ENCODE measurements around the gene CRIP2. TPM values are rescaled to one million over a fixed set of nuclear protein-coding genes. Genes with fewer than 3 reads are reported as not detected.

The CRIP2 gene
- total and polyA plus RNA-seq, 9 donors = 0.35 to 242 (median 47.8) TPM

GRCh38 chr14:105452963-105453362 is 21.7 kb upstream of the CRIP2 start:
- TF ChIP-seq EP300 (IDR thresholded peaks at IDR 0.05) = no peak
- no peaks in the 10 kb centered on the region for H3K9me3 ChIP-seq
- H3K4me1 ChIP-seq (ENCODE audit: insufficient read depth) = no peaks in the 10 kb centered on the region
- H3K36me3 ChIP-seq = no peaks in the 10 kb centered on the region
- intact Hi-C loops (cut with DNase I) = no loop called here
- H3K4me3 ChIP-seq = no peak overlapping the region
- no peaks in the 10 kb centered on the region for H3K27me3 ChIP-seq
- no peak for DNase-seq
- 85 to 89% (median 86%) methylated on average over 14 of the region's 14 CpGs for WGBS, 3 donors
- no peak overlapping the region for H3K27ac ChIP-seq

- Histone ChIP-seq H3K36me3 (no peaks in the 10 kb centered on the region), H3K4me1 (ENCODE audit: insufficient read depth) (no peaks in the 10 kb centered on the region), H3K27ac (no peak overlapping the region), H3K4me3 (no peak overlapping the region), H3K9me3 (no peaks in the 10 kb centered on the region), H3K27me3 (no peaks in the 10 kb centered on the region)
- intact Hi-C loops (cut with DNase I) = no loop called here
- no peak for DNase-seq
- no peak for TF ChIP-seq CTCF (IDR thresholded peaks at IDR 0.05)
- no peak for TF ChIP-seq POLR2A (IDR thresholded peaks at IDR 0.05)
- TF ChIP-seq EP300 (IDR thresholded peaks at IDR 0.05) = no peak
- WGBS, 3 donors = 80 to 89% (median 80%) methylated on average over 13 to 14 of the region's 14 CpGs
These were observed 20.8 kb upstream of the CRIP2 start for GRCh38 chr14:105453847-105454246.

- Histone ChIP-seq H3K36me3 (no peaks in the 10 kb centered on the region), H3K4me1 (ENCODE audit: insufficient read depth) (no peaks in the 10 kb centered on the region), H3K27ac (no peak overlapping the region), H3K27me3 (no peaks in the 10 kb centered on the region), H3K4me3 (no peak overlapping the region), H3K9me3 (no peaks in the 10 kb centered on the region)
- no peak for DNase-seq
- TF ChIP-seq EP300 (IDR thresholded peaks at IDR 0.05) = no peak
- 80 to 88% (median 84%) methylated on average over 22 of the region's 22 CpGs for WGBS, 3 donors
- intact Hi-C loops (cut with DNase I) = no loop called here
These were observed 19.5 kb upstream of the CRIP2 start for GRCh38 chr14:105455086-105455640.

- TF ChIP-seq EP300 (IDR thresholded peaks at IDR 0.05) = no peak
- TF ChIP-seq CTCF (IDR thresholded peaks at IDR 0.05) = no peak
- no peak for TF ChIP-seq POLR2A (IDR thresholded peaks at IDR 0.05)
- H3K4me3 ChIP-seq = no peak overlapping the region
- no peaks in the 10 kb centered on the region for H3K36me3 ChIP-seq
- intact Hi-C loops (cut with DNase I) = no loop called here
- 85 to 89% (median 86%) methylated on average over 22 of the region's 22 CpGs for WGBS, 3 donors
- no peaks in the 10 kb centered on the region for H3K27me3 ChIP-seq
- H3K27ac ChIP-seq = no peak overlapping the region
- no peaks in the 10 kb centered on the region for H3K4me1 ChIP-seq (ENCODE audit: insufficient read depth)
- H3K9me3 ChIP-seq = no peaks in the 10 kb centered on the region
- DNase-seq = no peak
These were observed 18.6 kb upstream of the CRIP2 start for GRCh38 chr14:105455766-105456660.

GRCh38 chr14:105456736-105457617 is 17.6 kb upstream of the CRIP2 start:
- DNase-seq = no peak
- Histone ChIP-seq H3K4me1 (ENCODE audit: insufficient read depth) (no peaks in the 10 kb centered on the region), H3K27me3 (no peaks in the 10 kb centered on the region), H3K36me3 (no peaks in the 10 kb centered on the region), H3K9me3 (no peaks in the 10 kb centered on the region), H3K27ac (no peak overlapping the region), H3K4me3 (no peak overlapping the region)
- TF ChIP-seq POLR2A (IDR thresholded peaks at IDR 0.05) = no peak
- no peak for TF ChIP-seq EP300 (IDR thresholded peaks at IDR 0.05)
- TF ChIP-seq CTCF (IDR thresholded peaks at IDR 0.05) = no peak
- intact Hi-C loops (cut with DNase I) = no loop called here
- WGBS, 3 donors = 82 to 84% (median 83%) methylated on average over 22 of the region's 22 CpGs

Measured in ovary (tissue), 9 donors.